ENCODE data around the gene ZAP70. TPM values are rescaled to one million over a fixed set of nuclear protein-coding genes. Genes with fewer than 3 reads are reported as not detected.

Gene ZAP70
- total RNA-seq, 1 experiment from 2014 or later: 0.61 TPM

DNA sequence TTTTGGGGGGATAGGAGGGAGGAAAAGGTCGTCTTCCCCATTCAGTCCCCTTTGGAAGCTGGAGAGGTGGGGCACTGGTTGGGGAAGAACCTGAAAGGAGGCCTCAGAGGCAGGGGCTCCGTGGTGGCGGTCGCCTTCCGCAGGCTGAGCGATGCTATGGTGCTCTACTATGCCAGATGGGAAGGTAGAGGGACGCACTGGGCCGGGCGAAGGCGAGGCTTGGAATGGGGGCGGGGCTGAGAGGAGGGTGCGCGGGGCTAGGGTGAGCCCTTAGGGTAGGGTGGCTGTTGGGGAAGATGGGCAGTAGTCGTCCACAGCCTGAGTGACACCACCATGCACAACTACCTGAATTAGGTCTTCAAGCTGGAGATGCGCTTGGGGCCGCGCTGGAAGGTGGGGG is 11.1 kb downstream of the ZAP70 start:
- no peak for DNase-seq (ENCODE audit: low spot score)
- no peak for ATAC-seq
- Mint-ChIP-seq H3K27ac (no peak overlapping the region), H3K4me3 (no peak overlapping the region), H3K27me3 (ENCODE audit: low read depth) (no peaks in the 10 kb centered on the region; the same call in 1 of the 2 replicates), H3K9me3 (peaks cover 3% of the 10 kb centered on the region), H3K4me1 (peaks cover 18% of the 10 kb centered on the region), H3K36me3 (no peaks in the 10 kb centered on the region)
- ChIA-PET CTCF (interaction anchor here (0.9 to 2.8 kb wide), 5 partner anchors 12 to 134 kb away, joined by 3 to 8 read pairs (median 5); no protein-coding TSS in a partner anchor), POLR2A (interaction anchor here (0.5 kb wide), 1 partner anchor 18 kb away, joined by 3 read pairs; no protein-coding TSS in a partner anchor)
- TF ChIP-seq TEAD4 (CRISPR knock-in tag; IDR thresholded peaks at IDR 0.05) (no peak), EMX1 (CRISPR knock-in tag; IDR thresholded peaks at IDR 0.05) (no peak), ZNF317 (CRISPR knock-in tag; IDR thresholded peaks at IDR 0.05; ENCODE audit: borderline replicate concordance, low read depth) (no peak), AR (CRISPR knock-in tag; IDR thresholded peaks at IDR 0.05) (no peak), ZNF396 (CRISPR knock-in tag; IDR thresholded peaks at IDR 0.05; ENCODE audit: borderline replicate concordance) (no peak), MXD4 (CRISPR knock-in tag; IDR thresholded peaks at IDR 0.05; ENCODE audit: borderline replicate concordance) (no peak), JAZF1 (CRISPR knock-in tag; IDR thresholded peaks at IDR 0.05) (no peak), JUN (CRISPR knock-in tag; IDR thresholded peaks at IDR 0.05) (no peak), USF1 (CRISPR knock-in tag; IDR thresholded peaks at IDR 0.05) (no peak), NFYB (CRISPR knock-in tag; conservative IDR thresholded peaks at IDR 0.05; ENCODE audit: low read depth) (no peak), RORB (CRISPR knock-in tag; IDR thresholded peaks at IDR 0.05) (no peak), SP1 (CRISPR knock-in tag; conservative IDR thresholded peaks at IDR 0.05) (no peak), USF2 (CRISPR knock-in tag; IDR thresholded peaks at IDR 0.05) (no peak), CBFB (CRISPR knock-in tag; IDR thresholded peaks at IDR 0.05; ENCODE audit: low read depth) (no peak), CREM (CRISPR knock-in tag; IDR thresholded peaks at IDR 0.05) (no peak), KAT7 (CRISPR knock-in tag; IDR thresholded peaks at IDR 0.05; ENCODE audit: borderline replicate concordance) (no peak), NR1H2 (CRISPR knock-in tag; IDR thresholded peaks at IDR 0.05) (no peak)
- TF ChIP-seq, protein P1, sequence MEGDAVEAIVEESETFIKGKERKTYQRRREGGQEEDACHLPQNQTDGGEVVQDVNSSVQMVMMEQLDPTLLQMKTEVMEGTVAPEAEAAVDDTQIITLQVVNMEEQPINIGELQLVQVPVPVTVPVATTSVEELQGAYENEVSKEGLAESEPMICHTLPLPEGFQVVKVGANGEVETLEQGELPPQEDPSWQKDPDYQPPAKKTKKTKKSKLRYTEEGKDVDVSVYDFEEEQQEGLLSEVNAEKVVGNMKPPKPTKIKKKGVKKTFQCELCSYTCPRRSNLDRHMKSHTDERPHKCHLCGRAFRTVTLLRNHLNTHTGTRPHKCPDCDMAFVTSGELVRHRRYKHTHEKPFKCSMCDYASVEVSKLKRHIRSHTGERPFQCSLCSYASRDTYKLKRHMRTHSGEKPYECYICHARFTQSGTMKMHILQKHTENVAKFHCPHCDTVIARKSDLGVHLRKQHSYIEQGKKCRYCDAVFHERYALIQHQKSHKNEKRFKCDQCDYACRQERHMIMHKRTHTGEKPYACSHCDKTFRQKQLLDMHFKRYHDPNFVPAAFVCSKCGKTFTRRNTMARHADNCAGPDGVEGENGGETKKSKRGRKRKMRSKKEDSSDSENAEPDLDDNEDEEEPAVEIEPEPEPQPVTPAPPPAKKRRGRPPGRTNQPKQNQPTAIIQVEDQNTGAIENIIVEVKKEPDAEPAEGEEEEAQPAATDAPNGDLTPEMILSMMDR (IDR thresholded peaks at IDR 0.05): no peak
- TF ChIP-seq, protein P2, sequence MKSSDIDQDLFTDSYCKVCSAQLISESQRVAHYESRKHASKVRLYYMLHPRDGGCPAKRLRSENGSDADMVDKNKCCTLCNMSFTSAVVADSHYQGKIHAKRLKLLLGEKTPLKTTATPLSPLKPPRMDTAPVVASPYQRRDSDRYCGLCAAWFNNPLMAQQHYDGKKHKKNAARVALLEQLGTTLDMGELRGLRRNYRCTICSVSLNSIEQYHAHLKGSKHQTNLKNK (CRISPR knock-in tag; IDR thresholded peaks at IDR 0.05): no peak
- TF ChIP-seq, protein P3, sequence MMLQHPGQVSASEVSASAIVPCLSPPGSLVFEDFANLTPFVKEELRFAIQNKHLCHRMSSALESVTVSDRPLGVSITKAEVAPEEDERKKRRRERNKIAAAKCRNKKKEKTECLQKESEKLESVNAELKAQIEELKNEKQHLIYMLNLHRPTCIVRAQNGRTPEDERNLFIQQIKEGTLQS (CRISPR knock-in tag; conservative IDR thresholded peaks at IDR 0.05): no peak

Measured in WTC11 (cell line).